NT2/D1 (cell line): ENCODE results near the gene OAT.

ENCODE experiments used
- SUZ12 ChIP-seq: IDR thresholded peaks from 2 replicates; pipeline ENCODE4 v1.6.1; 2011; ENCODE audit not compliant: insufficient read length, insufficient read depth; ENCODE audit errors: extremely low read depth
- ZNF274 ChIP-seq: IDR thresholded peaks from 2 replicates; pipeline ENCODE4 v1.6.1; 2011; ENCODE audit warnings: mild to moderate bottlenecking, low read depth, low read length

- TF ChIP-seq ZNF274 (no peak), SUZ12 (no peak)
Measured at GRCh38 chr10:124467165-124467564, 48.4 kb upstream of the OAT start.
